HG02852 (cell line): ENCODE measurements around the gene SLC22A23.

ENCODE experiments used
- ATAC-seq: cut with Tn5 transposase; IDR thresholded peaks from one replicate; pipeline ENCODE4 v1.9.1; 2021; ENCODE audit warnings: mild to moderate bottlenecking, moderate library complexity; ENCODE audit not compliant: unreplicated experiment

SLC22A23 gene

DNA sequence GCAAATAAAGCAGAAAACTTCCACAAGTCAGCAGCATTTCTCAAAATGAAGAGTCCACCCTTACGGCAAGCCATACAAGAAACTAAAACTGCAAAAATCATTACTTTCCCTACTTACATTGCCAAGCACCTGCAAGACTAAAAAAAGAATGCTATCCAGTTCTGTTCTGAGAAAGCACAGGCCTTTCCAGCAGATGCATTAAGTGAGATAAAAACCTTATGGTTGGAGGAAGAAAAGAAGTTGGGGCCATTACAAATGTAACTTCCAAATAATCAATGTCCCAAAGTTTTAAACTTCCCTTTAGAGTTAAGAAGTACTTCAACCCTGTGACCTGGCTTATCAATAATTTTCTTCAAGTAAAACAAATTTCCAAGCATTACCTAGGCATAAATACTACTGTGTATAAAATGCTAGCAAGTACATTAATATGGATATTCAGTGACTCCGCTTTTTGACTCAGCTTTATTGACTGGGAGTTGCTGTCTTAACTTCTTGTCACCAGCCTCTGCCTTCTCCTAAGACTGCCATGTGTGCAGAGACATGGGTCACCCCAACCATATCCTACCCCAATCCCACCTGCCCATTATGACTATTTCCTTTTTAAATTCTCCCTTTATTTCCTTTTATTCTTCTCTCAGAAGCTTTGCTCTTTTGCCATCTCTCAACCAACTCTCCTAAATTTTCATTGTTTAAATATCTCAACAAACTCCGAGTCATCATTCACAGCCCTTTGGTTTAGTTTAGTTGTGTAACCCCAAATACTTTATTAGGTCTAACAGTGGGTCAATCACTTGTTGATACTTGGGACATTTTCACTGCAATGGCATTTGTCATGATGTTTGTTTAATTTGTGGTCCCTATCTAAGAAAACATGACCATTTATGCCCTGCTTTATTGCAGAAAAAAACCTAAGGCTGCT is 49.7 kb downstream of the SLC22A23 start:
- ATAC-seq, result no peak

DNA sequence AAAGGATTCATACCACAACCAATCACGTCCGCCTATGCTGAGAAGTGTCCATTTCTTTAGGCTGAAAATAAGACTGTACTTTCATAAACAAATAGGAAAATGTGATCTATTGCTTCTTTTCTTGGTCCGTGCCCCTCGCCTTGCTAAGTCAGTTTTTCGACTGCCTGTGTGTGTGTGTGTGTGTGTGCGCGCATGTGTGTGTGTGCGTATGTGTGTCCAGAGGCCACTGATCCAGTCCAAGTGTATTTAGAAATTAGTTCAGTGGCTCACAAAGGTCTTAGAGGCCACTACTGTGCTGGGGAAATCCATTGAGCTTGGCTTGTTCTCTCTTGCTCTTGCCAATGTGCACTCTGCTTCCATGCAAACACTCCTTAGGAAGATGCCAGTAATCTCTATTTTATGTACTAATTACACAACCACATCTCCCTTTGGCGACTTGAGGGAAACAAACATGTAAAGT is 50.5 kb downstream of the SLC22A23 start:
- ATAC-seq, result no peak

DNA sequence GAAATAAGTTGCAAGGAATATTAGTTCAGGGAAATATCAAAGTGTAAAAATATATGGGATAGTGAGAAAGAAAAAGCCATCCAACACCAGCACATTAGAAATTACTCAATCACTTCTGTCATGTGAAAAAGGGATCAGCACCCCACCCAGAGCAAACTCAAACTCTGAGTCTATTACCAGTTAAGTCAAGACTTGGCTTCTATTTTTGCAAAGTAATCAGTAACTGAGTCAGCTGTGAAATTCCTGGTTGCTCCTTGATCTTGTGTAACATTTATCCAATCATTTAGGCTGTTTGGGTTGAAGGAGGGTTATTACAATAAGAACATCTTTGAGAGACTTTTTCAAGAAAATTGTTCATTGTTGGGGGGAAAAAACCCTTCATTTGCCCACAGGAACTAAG is 51.2 kb downstream of the SLC22A23 start:
- ATAC-seq, result no peak

DNA sequence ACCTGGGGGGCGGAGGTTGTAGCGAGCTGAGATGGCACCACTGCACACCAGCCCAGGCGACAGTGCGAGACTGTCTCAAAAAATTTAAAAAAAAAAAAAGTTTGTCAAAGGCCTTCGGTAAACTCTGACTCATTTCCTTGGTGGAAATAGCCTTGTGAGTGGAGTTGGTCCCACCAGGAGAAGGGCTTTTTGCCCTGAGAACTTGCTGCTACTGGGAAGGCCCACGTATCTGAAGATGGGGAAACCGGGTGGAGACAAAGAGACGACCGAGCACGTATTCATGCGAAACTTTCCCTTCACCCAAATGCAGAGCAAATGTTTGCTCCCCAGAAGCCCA is 51.7 kb downstream of the SLC22A23 start:
- no peak for ATAC-seq

DNA sequence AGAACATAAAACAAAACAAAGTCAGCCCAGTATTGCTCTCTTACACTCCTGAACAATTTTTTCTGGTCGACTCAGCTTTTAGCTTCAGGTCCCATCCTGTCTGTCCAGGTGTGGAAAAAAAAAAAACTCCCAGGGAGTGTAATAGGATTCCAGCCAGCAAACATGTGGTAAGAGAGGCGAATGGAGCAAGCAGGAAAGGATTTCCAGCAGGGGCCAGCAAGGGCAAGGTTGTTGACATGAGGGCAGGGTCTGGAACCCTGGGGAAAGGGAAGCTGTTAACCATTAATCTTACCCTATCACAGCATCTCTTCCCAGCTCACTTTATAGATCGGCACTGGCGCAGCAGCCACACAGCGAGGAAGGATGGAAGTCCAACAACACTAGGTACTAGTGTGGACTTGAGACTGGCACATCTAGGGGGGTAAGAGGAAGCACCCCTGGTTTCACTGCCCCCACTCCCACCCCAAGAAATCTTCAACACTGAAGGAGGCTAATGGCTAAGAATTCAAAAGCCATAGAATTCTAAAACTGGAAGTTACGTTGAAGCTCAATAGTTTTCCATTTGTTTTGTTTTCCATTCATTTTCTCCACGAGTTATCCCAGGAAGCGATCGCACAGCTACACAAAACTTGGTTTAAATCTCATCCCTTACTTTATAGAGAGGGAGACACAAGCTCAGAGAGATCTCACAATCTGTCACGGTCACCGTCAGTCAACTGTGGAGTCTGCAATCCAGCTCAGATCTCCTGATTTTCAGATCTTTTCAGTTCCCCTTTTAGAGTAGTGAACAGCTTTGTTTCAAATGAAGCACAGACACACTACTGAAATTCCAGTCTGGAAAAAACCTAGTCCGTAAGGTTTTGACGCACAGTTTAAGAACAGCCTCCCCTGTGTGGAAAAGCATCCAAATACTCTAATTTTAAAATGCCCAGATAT is 53.3 kb downstream of the SLC22A23 start:
- no peak for ATAC-seq

DNA sequence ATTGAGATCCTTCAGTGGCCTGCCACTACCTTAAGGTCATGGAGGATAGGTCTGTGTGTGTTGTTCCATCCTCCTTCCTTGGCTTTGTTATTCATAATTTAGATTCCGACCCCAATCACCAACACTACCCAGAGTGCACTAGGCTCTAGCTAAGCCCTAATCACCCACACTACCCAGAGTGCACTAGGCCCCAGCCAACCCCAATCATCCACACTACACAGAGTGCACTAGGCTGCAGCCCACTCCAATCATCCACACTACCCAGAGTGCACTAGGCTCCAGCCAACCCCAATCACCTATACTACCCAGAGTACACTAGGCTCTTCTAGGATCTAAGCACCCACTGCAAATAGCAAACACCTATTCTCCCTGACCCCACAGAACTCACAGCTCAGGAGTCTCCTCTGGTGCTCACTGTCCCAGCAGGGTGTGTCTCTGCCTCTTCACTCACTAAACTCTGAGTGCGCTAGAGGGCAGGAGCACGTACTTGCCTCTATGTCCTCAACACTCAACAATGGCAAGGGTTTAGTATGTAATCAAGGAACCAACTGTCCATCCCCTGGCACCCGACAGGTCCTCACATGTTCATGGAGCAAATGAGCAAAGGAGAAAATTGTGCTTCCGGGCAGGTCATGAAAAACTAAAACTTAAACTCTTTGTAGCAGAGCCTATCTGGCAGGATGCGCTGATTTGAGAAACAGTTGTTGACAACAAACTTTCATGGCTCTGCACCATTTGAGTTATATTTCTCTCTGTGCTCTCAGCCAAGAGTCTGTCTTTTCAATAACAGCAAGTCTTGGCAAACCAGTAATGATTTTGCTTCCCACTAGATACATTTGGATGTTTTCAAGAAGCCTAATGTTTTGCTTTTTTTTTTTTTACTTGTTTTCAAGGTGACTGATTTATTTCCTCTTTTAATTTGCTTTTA is 54.3 kb downstream of the SLC22A23 start:
- ATAC-seq, result no peak

DNA sequence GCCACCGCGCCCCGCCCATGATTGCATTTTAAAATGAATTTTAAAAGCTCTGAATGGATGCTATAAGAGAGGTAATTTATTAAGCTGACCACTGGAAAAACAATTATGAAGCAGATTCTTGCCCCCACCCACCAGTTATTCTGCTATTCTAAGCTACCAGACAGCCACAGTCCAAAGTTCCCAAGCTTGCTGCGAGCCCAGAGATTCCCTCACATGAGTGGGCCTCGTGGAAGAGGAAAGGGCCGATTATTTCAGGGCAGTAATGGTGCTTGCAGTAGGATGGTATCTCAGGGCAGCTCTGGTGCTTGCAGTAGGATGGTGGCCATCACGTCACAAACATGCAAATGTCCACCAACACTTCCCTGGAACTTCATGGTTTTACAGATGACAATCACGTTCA is 56.7 kb downstream of the SLC22A23 start:
- no peak for ATAC-seq

DNA sequence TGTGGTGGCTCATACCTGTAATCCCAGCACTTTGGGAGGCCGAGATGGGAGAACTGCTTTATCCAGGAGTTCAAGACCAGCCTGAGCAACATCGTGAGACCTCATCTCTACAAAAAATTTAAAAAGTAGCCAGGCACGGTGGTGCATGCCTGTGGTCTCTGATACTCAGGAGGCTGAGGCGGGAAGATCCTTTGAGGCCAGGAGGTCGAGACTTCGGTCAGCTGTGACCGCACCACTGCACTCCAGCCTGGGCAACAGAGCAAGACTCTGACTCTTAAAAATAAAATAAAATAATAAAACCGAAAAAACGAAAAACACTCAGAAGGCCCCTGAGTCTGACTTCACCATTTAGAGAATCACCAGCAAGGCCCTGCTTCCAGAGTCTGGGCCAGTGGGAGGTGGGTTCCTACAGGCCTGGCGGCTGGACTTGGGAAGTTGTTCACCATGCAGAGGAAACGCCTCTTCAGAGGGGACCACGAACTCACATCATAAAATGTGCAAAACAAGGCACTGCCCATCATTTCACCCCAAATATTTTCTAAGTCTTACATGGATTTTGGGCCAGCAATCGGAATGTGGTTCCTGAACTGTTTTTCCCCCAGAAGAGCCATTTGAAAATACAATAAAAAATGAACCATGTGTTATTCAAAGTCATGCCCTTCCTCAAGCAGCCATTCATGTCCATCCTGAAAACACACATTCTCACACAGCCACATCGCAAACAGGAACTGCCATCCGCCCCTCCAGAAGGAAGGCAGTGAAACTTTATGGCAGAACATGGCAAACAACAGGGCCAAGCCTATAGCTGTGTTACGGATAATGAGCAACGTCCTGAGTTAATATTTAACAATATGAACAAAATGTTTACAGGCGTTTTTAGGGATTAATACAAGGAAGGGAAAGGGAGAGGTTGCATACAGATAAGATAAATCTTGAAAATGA is 57.8 kb downstream of the SLC22A23 start:
- no peak for ATAC-seq

DNA sequence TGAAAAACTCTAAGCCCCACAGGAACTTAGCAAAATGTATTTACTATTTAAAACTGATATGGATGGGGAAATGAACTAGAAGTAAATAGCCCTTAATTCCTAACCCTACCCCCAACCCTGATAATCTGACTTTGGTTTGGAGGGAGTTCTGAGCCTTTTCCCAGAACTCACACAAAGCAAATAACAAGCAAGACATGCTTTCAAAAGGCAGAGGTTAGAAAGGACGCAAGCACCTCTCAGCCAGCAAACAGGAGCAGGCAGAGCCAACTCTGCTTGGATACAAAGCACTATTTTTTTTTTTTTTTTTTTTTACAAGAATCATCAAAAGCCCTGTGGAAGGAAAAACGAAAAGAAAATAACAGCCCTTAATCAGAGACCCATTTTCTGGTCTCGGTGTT is 58.7 kb downstream of the SLC22A23 start:
- ATAC-seq, result no peak

DNA sequence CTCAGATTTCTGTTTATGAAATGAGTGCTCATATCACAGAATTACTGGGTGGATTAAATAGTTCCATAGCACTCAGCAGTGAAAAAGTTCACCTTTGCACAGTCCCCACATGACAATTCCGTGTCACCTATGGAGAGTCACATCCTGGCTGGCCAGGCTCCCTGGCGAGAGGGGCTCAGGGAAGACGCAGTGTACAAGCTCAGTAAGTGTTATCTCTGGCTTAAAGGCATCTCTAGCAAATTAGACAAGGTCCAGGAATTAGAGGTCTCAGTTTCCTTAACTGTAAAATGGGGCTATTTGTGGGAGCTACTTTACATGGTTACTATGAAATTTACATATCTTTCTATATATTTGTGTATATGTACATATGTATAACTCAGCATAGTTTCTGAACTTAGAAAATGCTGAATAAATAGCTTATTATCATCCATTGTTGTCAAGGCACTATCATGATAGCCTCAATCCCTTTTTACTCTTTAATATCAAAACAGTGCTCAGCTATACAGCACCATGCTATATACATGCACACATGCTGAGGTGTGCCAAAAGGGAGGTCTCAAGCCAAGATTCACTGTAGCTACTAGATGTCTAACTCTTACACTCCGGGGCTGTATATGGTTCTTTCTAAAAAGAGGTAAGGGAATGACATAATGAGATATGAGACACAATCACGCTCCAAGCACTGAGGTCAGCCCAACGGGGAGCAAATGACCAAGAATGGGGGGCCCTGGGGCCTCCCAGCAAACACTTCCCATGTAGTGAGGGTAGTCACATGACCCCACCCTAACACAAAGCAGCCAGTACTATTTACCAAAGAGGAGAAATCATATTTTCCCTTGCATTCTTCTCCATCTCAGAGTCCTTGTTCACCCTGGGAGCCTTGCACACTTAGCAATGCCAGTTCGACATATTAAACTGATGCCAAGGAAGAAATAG is 59.4 kb downstream of the SLC22A23 start:
- no peak for ATAC-seq

DNA sequence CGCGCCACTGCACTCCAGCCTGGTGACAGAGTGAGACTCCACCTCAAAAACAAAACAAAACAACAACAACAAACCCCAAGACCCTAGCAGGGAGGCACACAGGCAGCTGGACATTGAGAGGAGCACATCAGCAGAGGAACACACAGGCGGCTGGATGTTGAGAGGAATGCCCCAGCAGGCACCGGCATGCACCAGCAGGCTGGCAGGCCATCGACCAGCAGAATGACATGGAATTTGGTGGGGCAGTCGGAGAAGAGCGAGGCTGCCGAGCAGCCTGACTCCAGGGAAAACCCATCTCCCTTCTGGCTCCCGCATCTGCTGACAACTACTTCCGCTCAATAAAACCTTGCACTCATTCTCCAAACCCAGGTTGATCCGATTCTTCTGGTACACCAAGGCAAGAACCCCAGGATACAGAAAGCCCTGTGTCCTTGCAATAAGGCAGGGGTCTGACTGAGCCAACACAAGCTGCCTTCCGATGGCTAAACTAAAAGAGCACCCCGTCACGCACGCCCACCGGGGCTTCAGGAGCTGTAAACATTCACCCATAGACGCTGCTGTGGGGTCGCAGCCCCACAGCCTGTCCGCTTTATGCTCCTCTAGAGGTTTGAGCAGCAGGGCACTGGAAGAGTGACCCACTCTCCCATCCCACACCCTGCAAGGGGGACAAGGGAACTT is 60.2 kb downstream of the SLC22A23 start:
- ATAC-seq, result no peak

DNA sequence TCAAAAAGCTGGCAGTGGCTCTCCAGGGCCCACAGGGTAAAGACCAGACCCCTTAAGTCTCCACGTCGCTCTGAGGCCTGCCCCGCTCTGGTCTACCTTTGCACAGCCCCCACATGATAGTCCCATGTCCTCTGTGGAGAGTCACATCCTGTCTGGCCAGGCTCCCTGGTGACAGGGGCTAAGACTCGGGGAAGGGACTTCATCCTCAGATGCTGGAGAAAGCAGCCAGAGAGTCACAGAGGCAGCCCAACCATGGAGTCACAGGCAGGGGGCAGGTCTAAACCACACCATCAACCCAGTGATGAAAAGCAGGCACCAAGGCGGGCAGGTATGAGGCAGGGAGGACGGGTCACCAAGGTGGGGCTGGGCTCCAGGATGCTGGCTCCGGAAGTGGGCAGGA is 62.2 kb downstream of the SLC22A23 start:
- ATAC-seq, result no peak

DNA sequence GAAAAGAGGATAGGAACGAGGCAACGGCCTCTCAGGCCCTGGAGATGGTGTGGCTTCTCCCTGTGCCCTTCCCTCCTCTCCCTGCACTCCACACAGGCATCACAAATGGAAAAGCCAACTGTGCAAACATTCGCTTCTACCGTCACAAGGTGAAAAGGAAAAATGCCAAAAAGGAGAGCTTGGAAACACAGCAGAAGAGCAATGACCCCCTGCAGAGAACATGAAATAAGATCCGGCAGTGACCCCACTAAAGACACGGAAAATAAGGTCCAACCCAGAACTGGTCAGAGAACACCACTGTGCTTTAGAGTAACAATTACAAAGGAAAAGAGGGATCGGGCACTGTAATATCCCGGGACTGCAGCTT is 63.0 kb downstream of the SLC22A23 start:
- ATAC-seq, result no peak

DNA sequence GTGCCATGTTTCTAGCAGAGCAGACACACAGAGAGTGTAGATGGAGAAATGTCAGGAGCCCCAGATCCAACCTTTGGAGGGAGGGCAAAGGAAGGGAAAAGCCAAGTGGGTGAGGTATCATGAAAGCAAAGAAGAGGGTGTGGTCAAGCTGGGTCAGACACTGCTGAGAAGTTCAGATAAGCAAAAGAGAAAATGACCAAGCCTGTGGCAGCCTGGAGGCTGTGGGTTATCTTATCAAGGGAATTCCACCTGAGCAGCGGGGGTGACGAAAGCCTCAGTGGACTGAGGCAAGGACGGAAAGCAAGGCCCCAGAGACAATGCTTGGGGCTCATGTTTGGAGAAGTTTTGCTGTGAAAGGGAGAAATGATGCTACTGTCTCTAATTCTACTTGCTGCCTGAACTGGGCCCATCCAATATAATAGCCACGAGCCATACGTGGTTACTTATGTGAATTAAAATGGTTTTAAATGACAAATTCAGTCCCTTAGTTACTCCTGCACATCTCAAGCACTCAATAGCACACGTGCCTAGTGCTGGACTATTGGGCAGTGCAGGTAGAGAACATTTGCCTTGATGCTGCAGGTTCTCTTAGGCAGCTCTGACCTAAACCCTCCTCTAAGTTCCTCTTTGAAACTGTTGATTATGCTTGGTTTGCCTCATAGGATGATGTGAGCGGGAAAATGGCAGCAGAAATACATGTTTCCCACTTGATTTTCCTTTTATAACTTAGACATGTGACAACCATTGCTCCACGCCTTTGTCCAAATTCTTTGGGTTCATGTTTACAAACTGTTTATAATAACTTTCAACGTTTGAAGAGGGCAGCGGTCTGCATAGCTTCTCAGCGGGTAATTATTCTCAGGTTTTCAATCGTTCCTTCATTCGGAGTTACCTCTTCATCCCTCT is 63.7 kb downstream of the SLC22A23 start:
- no peak for ATAC-seq

DNA sequence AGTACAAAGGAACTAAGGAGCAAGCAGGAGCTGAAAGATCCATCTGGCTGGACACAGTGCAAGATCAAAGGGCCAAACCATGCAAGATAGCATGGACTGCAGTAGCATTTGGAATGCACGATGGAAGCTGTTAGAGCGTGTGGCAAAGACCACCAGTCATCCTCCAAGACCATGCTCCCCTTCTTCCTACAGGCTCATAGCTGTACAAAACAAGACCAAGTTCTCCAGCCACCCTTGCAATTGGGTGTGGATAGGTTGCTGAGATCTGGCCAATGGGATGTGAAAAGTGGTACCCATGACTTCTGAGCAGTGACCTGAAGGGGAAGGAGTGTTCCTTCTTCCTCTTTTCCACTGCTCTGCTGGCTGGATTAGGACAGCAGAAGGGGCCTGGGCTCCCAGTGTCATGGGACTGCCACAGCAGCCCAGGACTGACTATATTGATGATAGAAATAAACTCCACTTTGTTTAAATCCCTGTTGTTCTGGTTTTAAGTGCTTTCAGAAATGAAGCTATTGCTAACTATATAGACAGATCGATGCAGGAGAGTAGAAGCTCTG is 64.9 kb downstream of the SLC22A23 start:
- ATAC-seq, result no peak

DNA sequence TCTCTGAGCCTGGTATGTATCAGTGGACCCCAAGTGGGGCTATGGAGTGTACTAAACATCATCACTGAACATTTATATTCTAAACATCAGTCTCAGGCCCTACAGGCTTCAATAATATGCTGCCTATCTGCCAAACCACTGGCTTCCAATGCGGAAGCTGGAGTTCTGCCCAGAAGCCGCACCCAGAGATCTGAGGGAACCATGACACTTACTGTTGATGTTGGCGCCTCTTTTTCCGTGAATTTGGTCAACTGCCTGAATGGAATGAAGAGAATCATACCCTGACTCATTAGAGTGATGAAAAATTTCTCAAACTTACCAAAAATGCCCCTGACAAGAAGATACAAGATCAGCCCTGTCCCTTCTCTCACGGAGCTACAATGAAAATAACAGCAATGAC is 66.2 kb downstream of the SLC22A23 start:
- no peak for ATAC-seq
